Mesenteric fat pad (tissue), 1 donor: Measurements from ENCODE around the gene RPL35. TPM values are rescaled to one million over a fixed set of nuclear protein-coding genes. Genes with fewer than 3 reads are reported as not detected.

ENCODE experiments used
- DNase-seq: peaks from one replicate; pipeline ENCODE4 v3.0.0-alpha.2; 2020; ENCODE audit warnings: low spot score
- long read RNA-seq: library from polyadenylated mRNA; unstranded; transcript quantifications from one replicate; pipeline ENCODE4 v2.0.0, GENCODE V29; 2020
- total RNA-seq: library from RNA; stranded (reverse); fragmentation: NEBNext Ultra II Directional; extraction: Animal tissue kit (Norgen Biotek cat#: 25700); gene quantifications from one replicate; pipeline ENCODE4 v1.2.1, GENCODE V29; 2021
- donor health status: DM: yes; HTN: yes; CAD: no.

RPL35 gene
- 1,064 TPM for total RNA-seq
- long read RNA-seq, transcript RPL35-201 (4 exons, 455 nt) = major isoform, 71 of 91 reads
- long read RNA-seq, transcript RPL35-203 (3 exons, 785 nt) = minor isoform, 7 of 91 reads
- long read RNA-seq, partial matches to known transcripts = 6 of 91 reads
- long read RNA-seq, other reads (novel, unspliced or antisense) = 4 of 91 reads

GRCh38 chr9:124861342-124862229 lies at the start of gene RPL35, which contains the start of gene ARPC5L:
Gene RPL35 (minus strand): TSS chr9:124861957. CDS start chr9:124861912, 45 bp downstream.
Gene ARPC5L (plus strand): TSS chr9:124862130. CDS start chr9:124869291, 7,161 bp downstream.
- DNase-seq = peak; percentile 98

- no peak for DNase-seq
Observed at GRCh38 chr9:124908098-124908497, 46.3 kb upstream of the RPL35 start.

- no peak for DNase-seq
Observed at GRCh38 chr9:124906966-124907365, 45.2 kb upstream of the RPL35 start.

- no peak for DNase-seq
Observed at GRCh38 chr9:124899845-124900244, 38.1 kb upstream of the RPL35 start.

GRCh38 chr9:124897570-124898460 lies 36.1 kb upstream of the RPL35 start:
- DNase-seq = no peak

GRCh38 chr9:124894741-124895170 lies 33.0 kb upstream of the RPL35 start:
- no peak for DNase-seq

- DNase-seq = no peak
Observed at GRCh38 chr9:124894035-124894740, 32.4 kb upstream of the RPL35 start.

- DNase-seq = no peak
Observed at GRCh38 chr9:124890179-124890578, 28.4 kb upstream of the RPL35 start.

GRCh38 chr9:124889006-124889405 lies 27.2 kb upstream of the RPL35 start:
- no peak for DNase-seq

GRCh38 chr9:124887832-124888231 lies 26.1 kb upstream of the RPL35 start:
- no peak for DNase-seq

GRCh38 chr9:124886866-124887492 lies 25.2 kb upstream of the RPL35 start:
- no peak for DNase-seq

GRCh38 chr9:124886461-124886860 lies 24.7 kb upstream of the RPL35 start:
- no peak for DNase-seq

- DNase-seq = no peak
Observed at GRCh38 chr9:124885551-124885950, 23.8 kb upstream of the RPL35 start.

GRCh38 chr9:124884376-124884775 lies 22.6 kb upstream of the RPL35 start:
- DNase-seq = no peak

- no peak for DNase-seq
Observed at GRCh38 chr9:124882231-124882630, 20.5 kb upstream of the RPL35 start.

- DNase-seq = no peak
Observed at GRCh38 chr9:124881138-124881743, 19.5 kb upstream of the RPL35 start.

- no peak for DNase-seq
Observed at GRCh38 chr9:124880501-124880900, 18.7 kb upstream of the RPL35 start.

- DNase-seq = no peak
Observed at GRCh38 chr9:124879226-124879625, 17.5 kb upstream of the RPL35 start.

- DNase-seq = no peak
Observed at GRCh38 chr9:124878518-124878917, 16.8 kb upstream of the RPL35 start.

- no peak for DNase-seq
Observed at GRCh38 chr9:124878021-124878420, 16.3 kb upstream of the RPL35 start.
